NT2/D1 (cell line): Measurements from ENCODE around the gene SMIM36.

Source experiments
- YY1 ChIP-seq: IDR thresholded peaks from 2 replicates; pipeline ENCODE4 v1.6.1; 2011; ENCODE audit not compliant: insufficient read length, insufficient read depth
- ZNF274 ChIP-seq: IDR thresholded peaks from 2 replicates; pipeline ENCODE4 v1.6.1; 2011; ENCODE audit warnings: mild to moderate bottlenecking, low read depth, low read length

- TF ChIP-seq YY1, result no peak
- no peak for TF ChIP-seq ZNF274
These were observed 76.5 kb downstream of the SMIM36 start for GRCh38 chr17:55434721-55435120.
